Measurements from ENCODE around the gene GORAB. TPM values are rescaled to one million over a fixed set of nuclear protein-coding genes. Genes with fewer than 3 reads are reported as not detected.

The GORAB gene
- total and polyA plus RNA-seq, 9 of the 15 experiments (the other 6 are each of a cell fraction or from before 2014, with no cell fraction given) = 4.4 to 12.9 (median 8.9) TPM

DNA sequence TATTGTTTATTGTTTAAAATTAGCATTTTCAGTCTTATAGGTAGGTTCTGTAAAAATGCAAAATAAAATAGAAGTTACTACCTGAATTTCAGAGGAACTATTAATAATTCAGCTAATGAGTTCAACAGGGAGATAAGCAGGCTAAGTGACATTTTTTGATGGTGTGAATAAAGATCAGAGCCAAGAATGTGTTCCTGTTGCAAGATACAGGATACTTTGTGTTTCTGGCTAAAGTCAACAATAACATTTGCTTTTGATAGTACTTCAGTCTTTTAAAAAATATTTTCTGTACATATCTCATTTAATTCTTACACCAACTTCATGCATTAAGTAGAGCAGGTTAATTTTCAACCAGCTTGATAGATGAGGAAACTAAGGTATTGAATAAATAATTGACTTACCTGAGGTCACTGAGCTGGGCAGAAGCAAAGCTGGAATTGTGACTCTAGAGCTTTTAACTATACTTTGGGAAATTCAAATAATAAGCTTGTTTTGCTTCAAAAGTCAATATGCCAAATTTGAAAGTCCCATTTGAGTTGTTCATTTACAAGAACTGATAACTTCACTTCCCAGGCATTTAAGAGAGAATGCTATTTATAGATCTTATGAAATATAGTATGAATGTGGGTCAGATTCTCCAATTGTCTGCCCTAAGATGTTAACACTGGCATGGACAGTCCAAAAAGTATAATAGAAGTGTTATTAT lies 6.0 kb downstream of the GORAB start:
- H3K4me2 ChIP-seq (ENCODE audit: insufficient read depth, low read length) = no peak overlapping the region
- FAIRE-seq (no peak), ATAC-seq (no peak), DNase-seq (ENCODE audit: extremely low read depth in 1 of 4, low spot score in 3 of 4) (no peak)
- intact Hi-C loops (cut with micrococcal nuclease) = loop anchor here (10.0 kb wide), 1 partner anchor 857 kb away; no protein-coding TSS in a partner anchor
- H2AFZ ChIP-seq (ENCODE audit: low read depth, low read length) = no peak overlapping the region
- H3K27ac ChIP-seq (ENCODE audit: extremely low read depth, low read depth, low read length) = no peak overlapping the region
- H3K79me2 ChIP-seq (ENCODE audit: control insufficient read depth, insufficient read depth, low read length) = peaks cover 18% of the 10 kb centered on the region
- no peak overlapping the region for H3K9ac ChIP-seq (ENCODE audit: insufficient read depth in 1 of 2, low read depth in 2 of 2, low read length in 2 of 2)
- H3K9me3 ChIP-seq (replicated peaks; ENCODE audit: control insufficient read depth, insufficient read depth, low read depth, low read length) = no peaks in the 10 kb centered on the region
- peaks cover 0 to 8% of the 10 kb centered on the region in 2 experiments; a peak in 1 of 5 replicates for H3K4me1 ChIP-seq (replicated peaks in 1 of 2; ENCODE audit: control insufficient read depth in 2 of 2, insufficient read depth in 2 of 2, low read length in 2 of 2)
- H3K27me3 ChIP-seq (ENCODE audit: control insufficient read depth in 2 of 2, insufficient read depth in 2 of 2, low read length in 2 of 2) = no peaks in the 10 kb centered on the region
- CTCF ChIA-PET (ENCODE audit: low intra/inter-chr PET ratio) = no interaction called here
- no peaks in the 10 kb centered on the region for H3K9me1 ChIP-seq (ENCODE audit: control insufficient read depth, insufficient read depth, low read length)
- H3K4me3 ChIP-seq = no peak overlapping the region
- POLR2A ChIA-PET = interaction anchor here (1.1 kb wide), 1 partner anchor 14 kb away, joined by 3 read pairs; no protein-coding TSS in a partner anchor
- TF ChIP-seq HEY1 (CRISPR knock-in tag; IDR thresholded peaks at IDR 0.05; ENCODE audit: borderline replicate concordance) = no peak
- no peaks in the 10 kb centered on the region for H4K20me1 ChIP-seq (replicated peaks; ENCODE audit: control insufficient read depth, insufficient read depth, low read length)
- BruUV-seq (replicated peaks) = no TSS peak
- H3K36me3 ChIP-seq (ENCODE audit: control insufficient read depth, insufficient read depth, low read length) = peaks cover 42% of the 10 kb centered on the region; the same call in 2 of the 3 replicates
- in situ Hi-C loops (cut with MboI) = loop anchor here (25.0 kb wide), 1 partner anchor 1074 kb away; the partner anchor contains the start of gene MYOCOS

DNA sequence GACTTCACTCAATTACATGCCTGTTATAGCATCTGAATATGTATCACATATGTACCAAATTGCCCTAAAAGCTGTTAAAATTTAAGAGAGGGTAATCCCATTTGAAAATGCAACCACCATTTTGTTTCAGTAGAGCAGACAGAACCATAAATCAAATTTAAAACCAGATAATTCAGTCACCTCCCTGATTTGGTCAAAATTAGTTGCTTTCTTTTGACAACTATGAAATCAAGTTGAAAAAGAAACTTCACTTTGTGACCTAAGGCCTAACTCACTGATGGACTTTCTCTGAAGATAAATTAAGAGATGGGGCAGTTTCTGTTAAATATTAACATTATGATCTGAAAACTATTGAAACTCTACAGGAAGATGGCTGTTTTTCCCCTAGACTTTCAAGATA lies 6.7 kb downstream of the GORAB start:
- CTCF ChIA-PET (ENCODE audit: low intra/inter-chr PET ratio) = no interaction called here
- in situ Hi-C loops (cut with MboI) = loop anchor here (25.0 kb wide), 1 partner anchor 1074 kb away; the partner anchor contains the start of gene MYOCOS
- H3K79me2 ChIP-seq (ENCODE audit: control insufficient read depth, insufficient read depth, low read length) = peaks cover 11% of the 10 kb centered on the region
- TF ChIP-seq ZEB2 (IDR thresholded peaks at IDR 0.05) (no peak), TBL1XR1 (IDR thresholded peaks at IDR 0.05; ENCODE audit: low read length in 2 of 2) (no peak), PHTF2 (CRISPR knock-in tag; IDR thresholded peaks at IDR 0.05) (no peak)
- TF ChIP-seq, protein P1, sequence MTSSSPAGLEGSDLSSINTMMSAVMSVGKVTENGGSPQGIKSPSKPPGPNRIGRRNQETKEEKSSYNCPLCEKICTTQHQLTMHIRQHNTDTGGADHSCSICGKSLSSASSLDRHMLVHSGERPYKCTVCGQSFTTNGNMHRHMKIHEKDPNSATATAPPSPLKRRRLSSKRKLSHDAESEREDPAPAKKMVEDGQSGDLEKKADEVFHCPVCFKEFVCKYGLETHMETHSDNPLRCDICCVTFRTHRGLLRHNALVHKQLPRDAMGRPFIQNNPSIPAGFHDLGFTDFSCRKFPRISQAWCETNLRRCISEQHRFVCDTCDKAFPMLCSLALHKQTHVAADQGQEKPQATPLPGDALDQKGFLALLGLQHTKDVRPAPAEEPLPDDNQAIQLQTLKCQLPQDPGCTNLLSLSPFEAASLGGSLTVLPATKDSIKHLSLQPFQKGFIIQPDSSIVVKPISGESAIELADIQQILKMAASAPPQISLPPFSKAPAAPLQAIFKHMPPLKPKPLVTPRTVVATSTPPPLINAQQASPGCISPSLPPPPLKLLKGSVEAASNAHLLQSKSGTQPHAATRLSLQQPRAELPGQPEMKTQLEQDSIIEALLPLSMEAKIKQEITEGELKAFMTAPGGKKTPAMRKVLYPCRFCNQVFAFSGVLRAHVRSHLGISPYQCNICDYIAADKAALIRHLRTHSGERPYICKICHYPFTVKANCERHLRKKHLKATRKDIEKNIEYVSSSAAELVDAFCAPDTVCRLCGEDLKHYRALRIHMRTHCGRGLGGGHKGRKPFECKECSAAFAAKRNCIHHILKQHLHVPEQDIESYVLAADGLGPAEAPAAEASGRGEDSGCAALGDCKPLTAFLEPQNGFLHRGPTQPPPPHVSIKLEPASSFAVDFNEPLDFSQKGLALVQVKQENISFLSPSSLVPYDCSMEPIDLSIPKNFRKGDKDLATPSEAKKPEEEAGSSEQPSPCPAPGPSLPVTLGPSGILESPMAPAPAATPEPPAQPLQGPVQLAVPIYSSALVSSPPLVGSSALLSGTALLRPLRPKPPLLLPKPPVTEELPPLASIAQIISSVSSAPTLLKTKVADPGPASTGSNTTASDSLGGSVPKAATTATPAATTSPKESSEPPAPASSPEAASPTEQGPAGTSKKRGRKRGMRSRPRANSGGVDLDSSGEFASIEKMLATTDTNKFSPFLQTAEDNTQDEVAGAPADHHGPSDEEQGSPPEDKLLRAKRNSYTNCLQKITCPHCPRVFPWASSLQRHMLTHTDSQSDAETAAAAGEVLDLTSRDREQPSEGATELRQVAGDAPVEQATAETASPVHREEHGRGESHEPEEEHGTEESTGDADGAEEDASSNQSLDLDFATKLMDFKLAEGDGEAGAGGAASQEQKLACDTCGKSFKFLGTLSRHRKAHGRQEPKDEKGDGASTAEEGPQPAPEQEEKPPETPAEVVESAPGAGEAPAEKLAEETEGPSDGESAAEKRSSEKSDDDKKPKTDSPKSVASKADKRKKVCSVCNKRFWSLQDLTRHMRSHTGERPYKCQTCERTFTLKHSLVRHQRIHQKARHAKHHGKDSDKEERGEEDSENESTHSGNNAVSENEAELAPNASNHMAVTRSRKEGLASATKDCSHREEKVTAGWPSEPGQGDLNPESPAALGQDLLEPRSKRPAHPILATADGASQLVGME (CRISPR knock-in tag; IDR thresholded peaks at IDR 0.05) = no peak

More for the DNA sequence above, 6.7 kb downstream of the GORAB start:
- no peak overlapping the region for H3K9ac ChIP-seq (ENCODE audit: insufficient read depth in 1 of 2, low read depth in 2 of 2, low read length in 2 of 2)
- H4K20me1 ChIP-seq (replicated peaks; ENCODE audit: control insufficient read depth, insufficient read depth, low read length) = no peaks in the 10 kb centered on the region
- ATAC-seq (no peak), DNase-seq (ENCODE audit: extremely low read depth in 1 of 4, low spot score in 3 of 4) (no peak), FAIRE-seq (no peak)
- no TSS peak for BruUV-seq (replicated peaks)
- no peaks in the 10 kb centered on the region for H3K9me3 ChIP-seq (replicated peaks; ENCODE audit: control insufficient read depth, insufficient read depth, low read depth, low read length)
- H3K4me2 ChIP-seq (ENCODE audit: insufficient read depth, low read length) = no peak overlapping the region
- H3K9me1 ChIP-seq (ENCODE audit: control insufficient read depth, insufficient read depth, low read length) = no peaks in the 10 kb centered on the region
- H3K27me3 ChIP-seq (ENCODE audit: control insufficient read depth in 2 of 2, insufficient read depth in 2 of 2, low read length in 2 of 2) = no peaks in the 10 kb centered on the region
- no peak overlapping the region for H3K4me3 ChIP-seq
- POLR2A ChIA-PET = interaction anchor here (1.1 kb wide), 1 partner anchor 13 kb away, joined by 3 read pairs; no protein-coding TSS in a partner anchor
- H3K36me3 ChIP-seq (ENCODE audit: control insufficient read depth, insufficient read depth, low read length) = peaks cover 48% of the 10 kb centered on the region; the same call in 2 of the 3 replicates
- H3K4me1 ChIP-seq (replicated peaks in 1 of 2; ENCODE audit: control insufficient read depth in 2 of 2, insufficient read depth in 2 of 2, low read length in 2 of 2) = 0 out of 5 replicates have a peak, but pooled peaks cover 0 to under 1% of the 10 kb centered on the region in 2 experiments
- no peak overlapping the region for H2AFZ ChIP-seq (ENCODE audit: low read depth, low read length)
- H3K27ac ChIP-seq (ENCODE audit: extremely low read depth, low read depth, low read length) = no peak overlapping the region
- intact Hi-C loops (cut with micrococcal nuclease) = loop anchor here (10.0 kb wide), 1 partner anchor 856 kb away; no protein-coding TSS in a partner anchor

Measured in K562 (cell line).